ENCODE data around the gene OR2A2.

The OR2A2 gene

DNA sequence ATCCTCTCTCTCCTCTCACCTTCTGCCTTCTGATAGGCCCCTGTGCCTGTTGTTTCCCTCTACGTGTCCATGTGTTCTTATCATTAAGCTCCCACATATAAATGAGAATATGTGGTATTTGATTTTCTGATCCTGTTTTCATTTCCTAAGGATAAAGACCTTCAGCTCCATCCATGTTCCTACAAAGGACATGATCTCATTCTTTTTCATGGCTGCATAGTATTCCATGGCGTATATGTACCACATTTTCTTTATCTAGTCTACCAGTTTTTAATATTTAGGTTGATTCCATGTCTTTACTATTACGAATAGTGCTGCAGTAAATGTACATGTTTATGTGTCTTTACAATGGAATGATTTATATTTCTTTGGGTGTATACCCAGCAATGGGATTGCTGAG lies 18.7 kb upstream of the OR2A2 start:
- H2AFZ ChIP-seq (ENCODE audit: low read length): no peak overlapping the region
- H3K4me2 ChIP-seq (ENCODE audit: insufficient read depth, low read length, poor library complexity, severe bottlenecking): no peak overlapping the region
- no peak overlapping the region for H2BK12ac ChIP-seq (ENCODE audit: low read length)
- no peak overlapping the region for H2BK15ac ChIP-seq (ENCODE audit: low read length)
- H3K4me1 ChIP-seq (ENCODE audit: control insufficient read depth in 2 of 2, insufficient read depth in 1 of 2, low read depth in 1 of 2, low read length in 2 of 2): no peaks in the 10 kb centered on the region
- no peak overlapping the region for H3K4me3 ChIP-seq (ENCODE audit: low read length in 2 of 2)
- H3K18ac ChIP-seq (ENCODE audit: low read length): no peak overlapping the region
- H3K4ac ChIP-seq (ENCODE audit: low read length): no peak overlapping the region
- H3K27ac ChIP-seq (replicated peaks; ENCODE audit: low read length): no peak overlapping the region
- no peak overlapping the region for H3K14ac ChIP-seq (ENCODE audit: low read length)
- H3K9me3 ChIP-seq (replicated peaks in 1 of 2; ENCODE audit: control insufficient read depth in 2 of 2, insufficient read depth in 1 of 2, low read depth in 1 of 2, low read length in 2 of 2): no peaks in the 10 kb centered on the region
- no peak for DNase-seq (ENCODE audit: low spot score)
- no peak overlapping the region for H2BK120ac ChIP-seq (ENCODE audit: low read depth, low read length)
- H2BK5ac ChIP-seq (ENCODE audit: low read length): no peak overlapping the region
- H4K8ac ChIP-seq (ENCODE audit: low read depth, low read length): no peak overlapping the region
- H3K79me1 ChIP-seq (ENCODE audit: low read depth, low read length): no peaks in the 10 kb centered on the region
- no peaks in the 10 kb centered on the region for H3K27me3 ChIP-seq (ENCODE audit: control insufficient read depth in 3 of 3, insufficient read depth in 3 of 3, low read depth in 1 of 3, low read length in 3 of 3)
- no peak overlapping the region for H3K9ac ChIP-seq (ENCODE audit: low read depth, low read length, poor library complexity)
- H2AK5ac ChIP-seq (ENCODE audit: low read depth, low read length): no peak overlapping the region
- H3K23ac ChIP-seq (ENCODE audit: low read depth, low read length, poor library complexity): no peak overlapping the region
- no peak overlapping the region for H4K91ac ChIP-seq (ENCODE audit: low read depth, low read length, poor library complexity)
- H3K36me3 ChIP-seq (replicated peaks in 1 of 2; ENCODE audit: control insufficient read depth in 2 of 2, insufficient read depth in 2 of 2, low read length in 2 of 2): no peaks in the 10 kb centered on the region
- no CpG with 5 or more reads among the region's 3 CpGs for WGBS, 2 donors (ENCODE audit: extremely low coverage in 2 of 2, insufficient read length in 2 of 2, insufficient replicate concordance in 1 of 2)

DNA sequence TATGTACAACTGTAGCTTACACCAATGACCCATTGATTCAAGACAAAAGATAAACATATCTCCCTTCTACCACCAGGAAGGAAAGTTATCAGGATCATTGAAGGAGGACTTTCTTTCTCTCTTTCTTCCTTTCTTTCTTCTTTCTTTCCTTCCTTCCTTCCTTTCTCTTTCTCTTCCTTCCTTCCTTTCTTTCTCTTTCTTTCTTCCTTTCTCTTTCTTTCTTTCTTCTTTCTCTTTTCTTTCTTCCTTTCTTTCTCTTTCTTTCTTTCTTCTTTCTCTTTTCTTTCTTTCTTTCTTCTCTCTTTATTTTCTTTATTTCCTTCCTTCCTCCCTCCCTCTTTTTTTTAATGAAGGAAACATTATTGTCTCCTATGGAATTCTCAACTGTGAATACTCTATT lies 10.6 kb upstream of the OR2A2 start:
- H2BK5ac ChIP-seq (ENCODE audit: low read length): no peak overlapping the region
- no peaks in the 10 kb centered on the region for H3K36me3 ChIP-seq (replicated peaks in 1 of 2; ENCODE audit: control insufficient read depth in 2 of 2, insufficient read depth in 2 of 2, low read length in 2 of 2)
- H3K4me3 ChIP-seq (ENCODE audit: low read length in 2 of 2): no peak overlapping the region
- no peak overlapping the region for H4K91ac ChIP-seq (ENCODE audit: low read depth, low read length, poor library complexity)
- no peak for DNase-seq (ENCODE audit: low spot score)
- H2AFZ ChIP-seq (ENCODE audit: low read length): no peak overlapping the region
- no peak overlapping the region for H4K8ac ChIP-seq (ENCODE audit: low read depth, low read length)
- H3K4me2 ChIP-seq (ENCODE audit: insufficient read depth, low read length, poor library complexity, severe bottlenecking): no peak overlapping the region
- H3K9me3 ChIP-seq (replicated peaks in 1 of 2; ENCODE audit: control insufficient read depth in 2 of 2, insufficient read depth in 1 of 2, low read depth in 1 of 2, low read length in 2 of 2): no peaks in the 10 kb centered on the region
- no peak overlapping the region for H3K27ac ChIP-seq (replicated peaks; ENCODE audit: low read length)
- no peak overlapping the region for H2BK120ac ChIP-seq (ENCODE audit: low read depth, low read length)
- H2BK15ac ChIP-seq (ENCODE audit: low read length): no peak overlapping the region
- H3K18ac ChIP-seq (ENCODE audit: low read length): no peak overlapping the region
- no peak overlapping the region for H3K9ac ChIP-seq (ENCODE audit: low read depth, low read length, poor library complexity)
- no peak overlapping the region for H3K23ac ChIP-seq (ENCODE audit: low read depth, low read length, poor library complexity)
- no peaks in the 10 kb centered on the region for H3K27me3 ChIP-seq (ENCODE audit: control insufficient read depth in 3 of 3, insufficient read depth in 3 of 3, low read depth in 1 of 3, low read length in 3 of 3)
- no peaks in the 10 kb centered on the region for H3K79me1 ChIP-seq (ENCODE audit: low read depth, low read length)
- no peak overlapping the region for H2AK5ac ChIP-seq (ENCODE audit: low read depth, low read length)
- no peak overlapping the region for H3K14ac ChIP-seq (ENCODE audit: low read length)
- H2BK12ac ChIP-seq (ENCODE audit: low read length): no peak overlapping the region
- H3K4me1 ChIP-seq (ENCODE audit: control insufficient read depth in 2 of 2, insufficient read depth in 1 of 2, low read depth in 1 of 2, low read length in 2 of 2): no peaks in the 10 kb centered on the region
- H3K4ac ChIP-seq (ENCODE audit: low read length): no peak overlapping the region

DNA sequence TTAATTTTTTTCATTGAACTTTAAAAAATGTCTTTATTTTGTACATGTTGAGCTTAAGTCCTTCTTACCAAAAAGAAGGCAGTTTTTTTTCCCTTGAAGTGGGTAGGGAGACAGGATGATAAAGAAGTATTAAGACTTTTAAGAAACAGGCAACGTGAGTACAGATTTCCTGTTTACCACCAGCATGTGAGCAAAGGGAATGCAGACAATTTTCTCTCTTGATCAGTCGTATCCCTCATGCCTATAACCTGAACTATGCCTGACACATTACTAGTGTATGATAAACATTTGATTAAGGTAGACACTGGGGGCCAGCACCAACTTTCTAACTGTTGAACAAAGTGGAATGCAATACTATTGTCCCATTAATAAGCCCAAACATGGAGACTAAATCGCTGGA lies 8.8 kb upstream of the OR2A2 start:
- H2BK12ac ChIP-seq (ENCODE audit: low read length): no peak overlapping the region
- no peak overlapping the region for H2AK5ac ChIP-seq (ENCODE audit: low read depth, low read length)
- no peak overlapping the region for H4K8ac ChIP-seq (ENCODE audit: low read depth, low read length)
- no peak overlapping the region for H3K23ac ChIP-seq (ENCODE audit: low read depth, low read length, poor library complexity)
- no peak overlapping the region for H2AFZ ChIP-seq (ENCODE audit: low read length)
- no peaks in the 10 kb centered on the region for H3K36me3 ChIP-seq (replicated peaks in 1 of 2; ENCODE audit: control insufficient read depth in 2 of 2, insufficient read depth in 2 of 2, low read length in 2 of 2)
- H3K4me1 ChIP-seq (ENCODE audit: control insufficient read depth in 2 of 2, insufficient read depth in 1 of 2, low read depth in 1 of 2, low read length in 2 of 2): no peaks in the 10 kb centered on the region
- no peak overlapping the region for H2BK120ac ChIP-seq (ENCODE audit: low read depth, low read length)
- H2BK15ac ChIP-seq (ENCODE audit: low read length): no peak overlapping the region
- H2BK5ac ChIP-seq (ENCODE audit: low read length): no peak overlapping the region
- no peak overlapping the region for H3K14ac ChIP-seq (ENCODE audit: low read length)
- H3K18ac ChIP-seq (ENCODE audit: low read length): no peak overlapping the region
- H3K9ac ChIP-seq (ENCODE audit: low read depth, low read length, poor library complexity): no peak overlapping the region
- H3K27ac ChIP-seq (replicated peaks; ENCODE audit: low read length): no peak overlapping the region
- DNase-seq (ENCODE audit: low spot score): no peak
- H3K4me2 ChIP-seq (ENCODE audit: insufficient read depth, low read length, poor library complexity, severe bottlenecking): no peak overlapping the region
- no peak overlapping the region for H3K4me3 ChIP-seq (ENCODE audit: low read length in 2 of 2)
- H3K79me1 ChIP-seq (ENCODE audit: low read depth, low read length): no peaks in the 10 kb centered on the region
- WGBS, 2 donors (ENCODE audit: extremely low coverage in 2 of 2, insufficient read length in 2 of 2, insufficient replicate concordance in 1 of 2): no CpG with 5 or more reads among the region's 3 CpGs
- no peak overlapping the region for H4K91ac ChIP-seq (ENCODE audit: low read depth, low read length, poor library complexity)
- no peaks in the 10 kb centered on the region for H3K27me3 ChIP-seq (ENCODE audit: control insufficient read depth in 3 of 3, insufficient read depth in 3 of 3, low read depth in 1 of 3, low read length in 3 of 3)
- H3K9me3 ChIP-seq (replicated peaks in 1 of 2; ENCODE audit: control insufficient read depth in 2 of 2, insufficient read depth in 1 of 2, low read depth in 1 of 2, low read length in 2 of 2): no peaks in the 10 kb centered on the region
- no peak overlapping the region for H3K4ac ChIP-seq (ENCODE audit: low read length)

DNA sequence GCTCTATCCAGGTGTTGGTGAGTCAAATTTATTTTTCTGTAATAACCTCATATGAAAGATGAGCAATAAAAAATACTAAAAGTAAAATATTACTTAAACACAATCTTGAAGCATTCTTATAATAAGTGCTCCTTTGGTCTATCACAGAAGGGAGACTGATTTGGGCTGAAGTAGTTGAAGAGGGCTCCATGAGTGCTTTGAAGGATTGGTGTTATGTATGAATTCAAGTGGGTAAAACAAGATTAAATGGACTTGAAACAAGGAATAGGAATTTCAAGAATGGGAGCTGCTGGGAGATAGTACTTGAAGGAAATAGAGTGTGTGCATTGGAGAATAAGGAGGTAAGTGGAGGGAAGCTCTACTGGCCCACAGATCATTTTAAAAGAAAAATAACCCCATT lies 7.3 kb upstream of the OR2A2 start:
- Histone ChIP-seq H4K8ac (ENCODE audit: low read depth, low read length) (no peak overlapping the region), H3K27ac (replicated peaks; ENCODE audit: low read length) (no peak overlapping the region), H4K91ac (ENCODE audit: low read depth, low read length, poor library complexity) (no peak overlapping the region), H2AFZ (ENCODE audit: low read length) (no peak overlapping the region), H3K4ac (ENCODE audit: low read length) (no peak overlapping the region), H2BK12ac (ENCODE audit: low read length) (no peak overlapping the region), H3K36me3 (replicated peaks in 1 of 2; ENCODE audit: control insufficient read depth in 2 of 2, insufficient read depth in 2 of 2, low read length in 2 of 2) (no peaks in the 10 kb centered on the region), H3K4me2 (ENCODE audit: insufficient read depth, low read length, poor library complexity, severe bottlenecking) (no peak overlapping the region), H3K79me1 (ENCODE audit: low read depth, low read length) (no peaks in the 10 kb centered on the region), H3K4me3 (ENCODE audit: low read length in 2 of 2) (no peak overlapping the region), H2BK5ac (ENCODE audit: low read length) (no peak overlapping the region), H2AK5ac (ENCODE audit: low read depth, low read length) (no peak overlapping the region), H2BK120ac (ENCODE audit: low read depth, low read length) (no peak overlapping the region), H3K4me1 (ENCODE audit: control insufficient read depth in 2 of 2, insufficient read depth in 1 of 2, low read depth in 1 of 2, low read length in 2 of 2) (no peaks in the 10 kb centered on the region), H3K18ac (ENCODE audit: low read length) (no peak overlapping the region), H3K23ac (ENCODE audit: low read depth, low read length, poor library complexity) (no peak overlapping the region), H3K9me3 (replicated peaks in 1 of 2; ENCODE audit: control insufficient read depth in 2 of 2, insufficient read depth in 1 of 2, low read depth in 1 of 2, low read length in 2 of 2) (no peaks in the 10 kb centered on the region), H2BK15ac (ENCODE audit: low read length) (no peak overlapping the region), H3K9ac (ENCODE audit: low read depth, low read length, poor library complexity) (no peak overlapping the region), H3K14ac (ENCODE audit: low read length) (no peak overlapping the region), H3K27me3 (ENCODE audit: control insufficient read depth in 3 of 3, insufficient read depth in 3 of 3, low read depth in 1 of 3, low read length in 3 of 3) (no peaks in the 10 kb centered on the region)
- DNase-seq (ENCODE audit: low spot score): no peak

Data from neuronal stem cell (in vitro differentiated cells).